SK-N-SH treated with all-trans-retinoic acid at 6 μM for 48 hours (cell line): ENCODE data around the gene FAM200A.

Experiments
- ATAC-seq: fragments of 200-7000 bp; cut with Tn5 transposase; 3 replicates; pipeline ENCODE4 v1.9.1; 2020; ENCODE audit warnings: mild to moderate bottlenecking, moderate library complexity
- ARNTL ChIP-seq: fragments of 450-650 bp; formaldehyde crosslinking; IDR thresholded peaks from 2 replicates; pipeline ENCODE4 v1.5.0; 2020; ENCODE audit warnings: low read depth, mild to moderate bottlenecking, moderate library complexity, borderline replicate concordance
- BACH2 ChIP-seq: fragments of 250-450 bp; sonication (Bioruptor Pico); IDR thresholded peaks from 2 replicates; pipeline ENCODE4 v1.9.0; 2021; ENCODE audit warnings: mild to moderate bottlenecking, borderline replicate concordance
- CREB5 ChIP-seq: fragments of 250-450 bp; sonication (Bioruptor Pico); IDR thresholded peaks from 2 replicates; pipeline ENCODE4 v1.5.1; 2020; ENCODE audit warnings: low read depth, mild to moderate bottlenecking, moderate library complexity
- CSDC2 ChIP-seq: fragments of 250-450 bp; sonication (Bioruptor Pico); IDR thresholded peaks from 2 replicates; pipeline ENCODE4 v1.5.0; 2020; ENCODE audit warnings: mild to moderate bottlenecking, moderate library complexity
- CSRNP3 ChIP-seq: fragments of 250-450 bp; sonication (Bioruptor Pico); IDR thresholded peaks from 2 replicates; pipeline ENCODE4 v1.5.1; 2021; ENCODE audit warnings: mild to moderate bottlenecking, moderate library complexity
- ESRRG ChIP-seq: fragments of 250-450 bp; sonication (Bioruptor Pico); IDR thresholded peaks from 2 replicates; pipeline ENCODE4 v1.6.1; 2021; ENCODE audit warnings: mild to moderate bottlenecking
- GLIS3 ChIP-seq: fragments of 250-450 bp; sonication (Bioruptor Pico); IDR thresholded peaks from 2 replicates; pipeline ENCODE4 v1.5.0; 2020; ENCODE audit warnings: mild to moderate bottlenecking, moderate library complexity
- ISL1 ChIP-seq: fragments of 250-450 bp; sonication (Bioruptor Pico); IDR thresholded peaks from 2 replicates; pipeline ENCODE4 v2.1.2; 2022; ENCODE audit warnings: mild to moderate bottlenecking, moderate library complexity
- PATZ1 ChIP-seq: fragments of 250-450 bp; sonication (Bioruptor Pico); IDR thresholded peaks from 2 replicates; pipeline ENCODE4 v1.8.0; 2020; ENCODE audit warnings: mild to moderate bottlenecking, moderate library complexity, borderline replicate concordance
- POU6F1 ChIP-seq: fragments of 250-450 bp; sonication (Bioruptor Pico); IDR thresholded peaks from 2 replicates; pipeline ENCODE4 v1.8.0; 2021; ENCODE audit warnings: low read depth, mild to moderate bottlenecking, moderate library complexity, borderline replicate concordance
- PPARA ChIP-seq: fragments of 250-450 bp; sonication (Bioruptor Pico); IDR thresholded peaks from 2 replicates; pipeline ENCODE4 v1.5.0; 2020; ENCODE audit warnings: mild to moderate bottlenecking, borderline replicate concordance
- RARB ChIP-seq: fragments of 250-450 bp; sonication (Bioruptor Pico); IDR thresholded peaks from 2 replicates; pipeline ENCODE4 v1.8.0; 2021; ENCODE audit warnings: mild to moderate bottlenecking, moderate library complexity
- SNAI2 ChIP-seq: fragments of 250-450 bp; sonication (Bioruptor Pico); IDR thresholded peaks from 2 replicates; pipeline ENCODE4 v1.5.0; 2020; ENCODE audit warnings: mild to moderate bottlenecking, moderate library complexity
- TCF4 ChIP-seq: fragments of 250-450 bp; sonication (Bioruptor Pico); IDR thresholded peaks from 2 replicates; pipeline ENCODE4 v1.8.0; 2021; ENCODE audit warnings: mild to moderate bottlenecking, moderate library complexity, borderline replicate concordance
- TOX ChIP-seq: fragments of 250-450 bp; sonication (Bioruptor Pico); IDR thresholded peaks from 2 replicates; pipeline ENCODE4 v1.8.0; 2021; ENCODE audit warnings: mild to moderate bottlenecking, moderate library complexity, borderline replicate concordance
- TSHZ2 ChIP-seq: fragments of 250-450 bp; sonication (Bioruptor Pico); IDR thresholded peaks from 2 replicates; pipeline ENCODE4 v1.5.0; 2020; ENCODE audit warnings: mild to moderate bottlenecking, moderate library complexity
- ZC3H10 ChIP-seq: fragments of 250-450 bp; sonication (Bioruptor Pico); IDR thresholded peaks from 2 replicates; pipeline ENCODE4 v1.5.1; 2021; ENCODE audit warnings: mild to moderate bottlenecking, moderate library complexity
- ZFP3 ChIP-seq: fragments of 250-450 bp; sonication (Bioruptor Pico); IDR thresholded peaks from 2 replicates; pipeline ENCODE4 v1.5.0; 2020; ENCODE audit warnings: mild to moderate bottlenecking, moderate library complexity
- ZFP30 ChIP-seq: fragments of 450-650 bp; formaldehyde crosslinking; IDR thresholded peaks from 2 replicates; pipeline ENCODE4 v1.5.0; 2022; ENCODE audit warnings: mild to moderate bottlenecking, moderate library complexity
- ZNF565 ChIP-seq: fragments of 450-650 bp; formaldehyde crosslinking; conservative IDR thresholded peaks from 2 replicates; pipeline ENCODE4 v1.5.0; 2020; ENCODE audit warnings: low read depth, mild to moderate bottlenecking, moderate library complexity
- ZNF70 ChIP-seq: fragments of 450-650 bp; formaldehyde crosslinking; IDR thresholded peaks from 2 replicates; pipeline ENCODE4 v1.5.0; 2020; ENCODE audit warnings: mild to moderate bottlenecking, moderate library complexity
- ZNF8 ChIP-seq: fragments of 450-650 bp; formaldehyde crosslinking; IDR thresholded peaks from 2 replicates; pipeline ENCODE4 v1.5.0; 2020; ENCODE audit warnings: mild to moderate bottlenecking, moderate library complexity

The FAM200A gene

GRCh38 chr7:99541212-99541611, 10.7 kb downstream of the FAM200A start:
- no peak for TF ChIP-seq ZFP30
- no peak for TF ChIP-seq CSRNP3 (CRISPR knock-in tag)
- TF ChIP-seq CREB5 (CRISPR knock-in tag): no peak
- no peak for TF ChIP-seq GLIS3 (CRISPR knock-in tag)
- TF ChIP-seq TCF4: no peak
- no peak for TF ChIP-seq BACH2 (CRISPR knock-in tag)
- no peak for TF ChIP-seq ZNF8
- ATAC-seq: no peak

GRCh38 chr7:99540542-99540941, 11.4 kb downstream of the FAM200A start:
- no peak for TF ChIP-seq ZC3H10
- TF ChIP-seq ZNF8: no peak
- no peak for TF ChIP-seq TOX (CRISPR knock-in tag)
- no peak for TF ChIP-seq TCF4
- no peak for TF ChIP-seq TSHZ2
- no peak for TF ChIP-seq ZNF70 (CRISPR knock-in tag)
- TF ChIP-seq PPARA (CRISPR knock-in tag): no peak
- no peak for TF ChIP-seq ZNF565 (CRISPR knock-in tag)
- TF ChIP-seq CSDC2 (CRISPR knock-in tag): no peak
- TF ChIP-seq ZFP3 (CRISPR knock-in tag): no peak
- no peak for TF ChIP-seq POU6F1 (CRISPR knock-in tag)
- TF ChIP-seq ISL1 (CRISPR knock-in tag): no peak
- no peak for TF ChIP-seq PATZ1 (CRISPR knock-in tag)
- TF ChIP-seq SNAI2: no peak
- no peak for TF ChIP-seq ZFP30
- no peak for TF ChIP-seq GLIS3 (CRISPR knock-in tag)
- no peak for TF ChIP-seq ARNTL (CRISPR knock-in tag)
- no peak for TF ChIP-seq CSRNP3 (CRISPR knock-in tag)
- TF ChIP-seq, all 23 proteins: peak for 0

GRCh38 chr7:99539213-99539811, 12.6 kb downstream of the FAM200A start:
- ATAC-seq: no peak
- no peak for TF ChIP-seq CSRNP3 (CRISPR knock-in tag)
- TF ChIP-seq ZFP30: no peak
- no peak for TF ChIP-seq CREB5 (CRISPR knock-in tag)
- no peak for TF ChIP-seq RARB (CRISPR knock-in tag)
- no peak for TF ChIP-seq ZC3H10
- TF ChIP-seq ISL1 (CRISPR knock-in tag): no peak
- TF ChIP-seq TCF4: no peak
- no peak for TF ChIP-seq POU6F1 (CRISPR knock-in tag)
- TF ChIP-seq ZNF70 (CRISPR knock-in tag): no peak
- TF ChIP-seq ESRRG (CRISPR knock-in tag): no peak

More at GRCh38 chr7:99540542-99540941, 11.4 kb downstream of the FAM200A start:
- ATAC-seq: no peak
